22Rv1 (cell line): ENCODE results near the gene ANKRD6.

ENCODE experiments used
- CTCF ChIP-seq: fragments of 450-650 bp; IDR thresholded peaks from 2 replicates; pipeline ENCODE4 v1.5.1; 2017; ENCODE audit warnings: mild to moderate bottlenecking
- ZFX ChIP-seq: fragments of 450-650 bp; IDR thresholded peaks from 2 replicates; pipeline ENCODE4 v1.6.1; 2017; ENCODE audit warnings: antibody characterized with exemption, borderline replicate concordance

DNA sequence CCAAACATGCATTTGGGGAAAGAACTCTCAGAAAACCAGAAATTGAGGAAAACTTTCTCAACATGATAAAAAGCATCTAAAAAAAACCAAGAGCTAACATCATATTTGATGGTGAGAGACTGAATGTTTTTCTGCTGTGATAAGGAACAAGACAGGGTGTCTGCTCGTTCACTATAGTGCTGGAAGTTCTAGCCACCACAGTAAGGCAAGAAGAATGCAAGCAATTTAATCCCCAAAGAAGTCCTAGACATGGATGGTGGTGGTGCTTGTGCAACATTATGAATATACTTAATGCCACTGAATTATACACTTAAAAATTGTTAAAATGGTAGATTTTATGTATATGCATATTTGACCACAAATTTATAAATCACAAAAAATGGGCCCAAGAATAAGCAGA, 152.2 kb downstream of the ANKRD6 start:
- TF ChIP-seq CTCF (no peak), ZFX (no peak)
